Mammary epithelial cell (primary cell): ENCODE measurements around the gene NSF.
"Not testable (repeated sequence)": the region's sequence is repeated elsewhere in the genome, so short reads cannot be mapped to it uniquely, and the experiment has no call there.

ENCODE experiments used
- EZH2 ChIP-seq: IDR thresholded peaks from 2 replicates; pipeline ENCODE4 v1.6.1; 2012; ENCODE audit warnings: low read length, inconsistent platforms, borderline replicate concordance
- TF ChIP-seq, protein P1 (sequence below), 2 donors: IDR thresholded peaks in 1 of 2; conservative IDR thresholded peaks in 1 of 2; 2 replicates each; pipeline ENCODE4 v1.5.1; 2011 to 2012; ENCODE audit warnings: inconsistent platforms in 2 of 2, low read length in 2 of 2, mild to moderate bottlenecking in 2 of 2, control low read depth in 1 of 2, low read depth in 1 of 2; ENCODE audit not compliant: insufficient read depth in 1 of 2; ENCODE audit errors: extremely low read depth in 1 of 2

DNA sequence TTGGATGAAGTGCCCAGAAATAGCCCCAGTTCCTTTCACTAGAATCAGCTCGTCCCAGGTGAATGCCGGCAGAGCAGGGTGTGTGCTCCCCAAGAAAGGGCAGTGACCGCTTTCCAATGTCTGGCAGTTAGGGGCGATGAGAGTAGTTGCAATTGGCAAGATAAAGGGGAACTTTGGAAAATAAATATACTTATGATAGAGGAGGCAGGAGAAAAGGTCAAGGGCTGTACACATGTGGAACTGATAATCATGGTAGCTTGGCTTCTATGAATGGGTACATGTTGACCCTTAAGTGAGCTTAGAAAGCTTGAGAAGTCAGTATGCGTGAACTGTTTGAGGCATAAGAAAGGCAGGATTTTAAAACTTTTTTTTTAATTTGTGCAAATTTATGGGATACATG, 75.5 kb downstream of the NSF start:
- not testable (repeated sequence) for TF ChIP-seq EZH2
- TF ChIP-seq, protein P1, sequence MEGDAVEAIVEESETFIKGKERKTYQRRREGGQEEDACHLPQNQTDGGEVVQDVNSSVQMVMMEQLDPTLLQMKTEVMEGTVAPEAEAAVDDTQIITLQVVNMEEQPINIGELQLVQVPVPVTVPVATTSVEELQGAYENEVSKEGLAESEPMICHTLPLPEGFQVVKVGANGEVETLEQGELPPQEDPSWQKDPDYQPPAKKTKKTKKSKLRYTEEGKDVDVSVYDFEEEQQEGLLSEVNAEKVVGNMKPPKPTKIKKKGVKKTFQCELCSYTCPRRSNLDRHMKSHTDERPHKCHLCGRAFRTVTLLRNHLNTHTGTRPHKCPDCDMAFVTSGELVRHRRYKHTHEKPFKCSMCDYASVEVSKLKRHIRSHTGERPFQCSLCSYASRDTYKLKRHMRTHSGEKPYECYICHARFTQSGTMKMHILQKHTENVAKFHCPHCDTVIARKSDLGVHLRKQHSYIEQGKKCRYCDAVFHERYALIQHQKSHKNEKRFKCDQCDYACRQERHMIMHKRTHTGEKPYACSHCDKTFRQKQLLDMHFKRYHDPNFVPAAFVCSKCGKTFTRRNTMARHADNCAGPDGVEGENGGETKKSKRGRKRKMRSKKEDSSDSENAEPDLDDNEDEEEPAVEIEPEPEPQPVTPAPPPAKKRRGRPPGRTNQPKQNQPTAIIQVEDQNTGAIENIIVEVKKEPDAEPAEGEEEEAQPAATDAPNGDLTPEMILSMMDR (conservative IDR thresholded peaks at IDR 0.05 in 1 of 2, IDR thresholded peaks at IDR 0.05 in 1 of 2; ENCODE audit: extremely low read depth in 1 of 2, insufficient read depth in 1 of 2, low read depth in 1 of 2, low read length in 2 of 2), result not testable (repeated sequence)
